Measurements from ENCODE around the gene CDC6.

GRCh38 chr17:40325156-40326013, 37.7 kb downstream of the CDC6 start:
- TF ChIP-seq POLR2AphosphoS5 (IDR thresholded peaks at IDR 0.05) (no peak), CTCF (IDR thresholded peaks at IDR 0.05) (no peak), POLR2A (IDR thresholded peaks at IDR 0.05) (no peak)
